Kidney epithelial cell (primary cell): ENCODE results near the gene DCTPP1. TPM values are rescaled to one million over a fixed set of nuclear protein-coding genes. Genes with fewer than 3 reads are reported as not detected.

Experiments
- DNase-seq: peaks from one replicate; pipeline ENCODE4 v3.0.0-alpha.2; 2010; ENCODE audit warnings: low read depth
- H3K27me3 ChIP-seq: 2 replicates; pipeline ENCODE4 v1.6.0; 2011; ENCODE audit warnings: low read length; ENCODE audit not compliant: control insufficient read depth, insufficient read depth
- H3K36me3 ChIP-seq: 2 replicates; pipeline ENCODE4 v1.5.1; 2011; ENCODE audit warnings: low read length; ENCODE audit not compliant: control insufficient read depth, insufficient read depth
- H3K4me3 ChIP-seq: 2 replicates; pipeline ENCODE4 v1.5.1; 2011; ENCODE audit warnings: low read depth, mild to moderate bottlenecking, control low read depth, low read length
- total RNA-seq: library from RNA; depleted of rRNA; stranded (reverse); fragments of >200 nt; gene quantifications from 2 replicates; pipeline ENCODE4 v1.2.3, GENCODE V29; 2015
- TF ChIP-seq, protein P1 (sequence below): IDR thresholded peaks from 2 replicates; pipeline ENCODE4 v1.5.1; 2011; ENCODE audit warnings: mild to moderate bottlenecking, moderate library complexity, low read length, control low read depth, inconsistent platforms; ENCODE audit not compliant: insufficient read depth, poor library complexity, severe bottlenecking

Gene DCTPP1
- total RNA-seq, 1 donor from 2014 or later = 42.1 TPM

- TF ChIP-seq, protein P1, sequence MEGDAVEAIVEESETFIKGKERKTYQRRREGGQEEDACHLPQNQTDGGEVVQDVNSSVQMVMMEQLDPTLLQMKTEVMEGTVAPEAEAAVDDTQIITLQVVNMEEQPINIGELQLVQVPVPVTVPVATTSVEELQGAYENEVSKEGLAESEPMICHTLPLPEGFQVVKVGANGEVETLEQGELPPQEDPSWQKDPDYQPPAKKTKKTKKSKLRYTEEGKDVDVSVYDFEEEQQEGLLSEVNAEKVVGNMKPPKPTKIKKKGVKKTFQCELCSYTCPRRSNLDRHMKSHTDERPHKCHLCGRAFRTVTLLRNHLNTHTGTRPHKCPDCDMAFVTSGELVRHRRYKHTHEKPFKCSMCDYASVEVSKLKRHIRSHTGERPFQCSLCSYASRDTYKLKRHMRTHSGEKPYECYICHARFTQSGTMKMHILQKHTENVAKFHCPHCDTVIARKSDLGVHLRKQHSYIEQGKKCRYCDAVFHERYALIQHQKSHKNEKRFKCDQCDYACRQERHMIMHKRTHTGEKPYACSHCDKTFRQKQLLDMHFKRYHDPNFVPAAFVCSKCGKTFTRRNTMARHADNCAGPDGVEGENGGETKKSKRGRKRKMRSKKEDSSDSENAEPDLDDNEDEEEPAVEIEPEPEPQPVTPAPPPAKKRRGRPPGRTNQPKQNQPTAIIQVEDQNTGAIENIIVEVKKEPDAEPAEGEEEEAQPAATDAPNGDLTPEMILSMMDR = no peak
- no peak for DNase-seq
- H3K36me3 ChIP-seq = peaks cover 1% of the 10 kb centered on the region
Observed at GRCh38 chr16:30380803-30381208, 49.0 kb downstream of the DCTPP1 start.

GRCh38 chr16:30380072-30380802 is 49.6 kb downstream of the DCTPP1 start:
- H3K4me3 ChIP-seq = no peak overlapping the region

More at GRCh38 chr16:30380803-30381208, 49.0 kb downstream of the DCTPP1 start:
- H3K4me3 ChIP-seq = no peak overlapping the region
- H3K27me3 ChIP-seq = peaks cover 2% of the 10 kb centered on the region

GRCh38 chr16:30379158-30379783 is 50.6 kb downstream of the DCTPP1 start:
- H3K36me3 ChIP-seq = peaks cover 1% of the 10 kb centered on the region
- TF ChIP-seq, protein P1 = no peak
- DNase-seq = no peak
- peaks cover 2% of the 10 kb centered on the region for H3K27me3 ChIP-seq
- H3K4me3 ChIP-seq = peak overlapping the region; percentile 83

More at GRCh38 chr16:30380072-30380802, 49.6 kb downstream of the DCTPP1 start:
- H3K36me3 ChIP-seq = peaks cover 1% of the 10 kb centered on the region
- peaks cover 2% of the 10 kb centered on the region for H3K27me3 ChIP-seq
- DNase-seq = no peak
- TF ChIP-seq, protein P1 = no peak

DNA sequence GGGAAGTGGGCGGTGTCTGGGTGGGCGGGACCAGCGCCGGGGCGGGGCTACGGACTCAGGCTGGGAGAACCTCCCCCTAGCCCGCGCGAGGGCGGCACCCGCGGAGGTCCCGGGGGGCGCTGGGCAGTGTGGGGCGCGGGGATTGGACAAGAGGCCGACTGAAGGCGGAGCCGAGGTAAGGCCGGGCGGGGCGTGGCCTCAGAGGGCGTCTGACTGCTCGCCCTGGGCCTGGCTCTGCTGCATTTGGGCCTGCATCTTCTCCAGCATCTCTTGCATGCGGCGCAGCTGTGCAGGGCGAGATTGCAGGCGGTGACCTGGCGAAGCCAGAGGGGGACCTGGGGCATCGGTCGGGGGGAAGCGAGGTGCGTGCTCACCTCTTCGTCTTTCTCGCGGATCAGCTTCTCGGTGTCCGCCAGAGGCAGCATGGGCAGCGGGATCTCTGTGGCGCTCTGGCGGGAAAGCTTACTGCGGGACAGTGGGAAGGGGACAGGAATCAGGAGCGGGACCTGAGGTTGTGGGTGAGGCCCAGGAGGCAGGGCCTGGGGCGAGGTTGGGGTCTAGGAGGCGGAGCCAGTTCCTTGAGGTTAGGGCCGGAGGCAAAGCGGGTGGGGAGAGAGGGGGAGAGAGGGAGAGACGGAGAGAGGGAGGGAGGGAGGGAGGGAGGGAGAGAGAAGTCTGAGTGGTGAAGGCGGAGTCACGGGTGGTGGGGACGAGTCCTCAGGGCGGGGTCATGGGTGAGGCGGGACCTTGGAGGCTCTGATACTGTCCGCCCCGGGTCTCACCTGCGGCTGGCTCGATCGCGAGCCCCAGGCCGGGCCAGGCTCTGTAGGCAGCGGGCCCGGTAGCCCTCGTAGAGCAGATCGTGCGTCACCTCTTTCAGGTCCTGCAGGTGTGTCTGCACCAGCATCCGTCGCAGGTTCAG is 51.3 kb downstream of the DCTPP1 start:
- peak overlapping the region; percentile 83 for H3K4me3 ChIP-seq
- TF ChIP-seq, protein P1 = peak; percentile 38
- peaks cover 2% of the 10 kb centered on the region for H3K27me3 ChIP-seq
- peak; percentile 85 for DNase-seq
- H3K36me3 ChIP-seq = peaks cover 1% of the 10 kb centered on the region

- Histone ChIP-seq H3K4me3 (peak overlapping the region; percentile 83), H3K27me3 (peaks cover 2% of the 10 kb centered on the region), H3K36me3 (peaks cover 1% of the 10 kb centered on the region)
- DNase-seq = peak; percentile 56
- TF ChIP-seq, protein P1 = no peak
Observed at GRCh38 chr16:30377812-30378235, 52.0 kb downstream of the DCTPP1 start.
